ENCODE measurements around the gene LIPA.

GRCh38 chr10:89257581-89257980 is 6.0 kb upstream of the LIPA start:
- TF ChIP-seq, protein P1, sequence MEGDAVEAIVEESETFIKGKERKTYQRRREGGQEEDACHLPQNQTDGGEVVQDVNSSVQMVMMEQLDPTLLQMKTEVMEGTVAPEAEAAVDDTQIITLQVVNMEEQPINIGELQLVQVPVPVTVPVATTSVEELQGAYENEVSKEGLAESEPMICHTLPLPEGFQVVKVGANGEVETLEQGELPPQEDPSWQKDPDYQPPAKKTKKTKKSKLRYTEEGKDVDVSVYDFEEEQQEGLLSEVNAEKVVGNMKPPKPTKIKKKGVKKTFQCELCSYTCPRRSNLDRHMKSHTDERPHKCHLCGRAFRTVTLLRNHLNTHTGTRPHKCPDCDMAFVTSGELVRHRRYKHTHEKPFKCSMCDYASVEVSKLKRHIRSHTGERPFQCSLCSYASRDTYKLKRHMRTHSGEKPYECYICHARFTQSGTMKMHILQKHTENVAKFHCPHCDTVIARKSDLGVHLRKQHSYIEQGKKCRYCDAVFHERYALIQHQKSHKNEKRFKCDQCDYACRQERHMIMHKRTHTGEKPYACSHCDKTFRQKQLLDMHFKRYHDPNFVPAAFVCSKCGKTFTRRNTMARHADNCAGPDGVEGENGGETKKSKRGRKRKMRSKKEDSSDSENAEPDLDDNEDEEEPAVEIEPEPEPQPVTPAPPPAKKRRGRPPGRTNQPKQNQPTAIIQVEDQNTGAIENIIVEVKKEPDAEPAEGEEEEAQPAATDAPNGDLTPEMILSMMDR (IDR thresholded peaks at IDR 0.05) = no peak
- TF ChIP-seq POLR2A (IDR thresholded peaks at IDR 0.05) = no peak
